NAMALWA (cell line): Measurements from ENCODE around the gene ZNF93.
"Not testable (repeated sequence)": the region's sequence is repeated elsewhere in the genome, so short reads cannot be mapped to it uniquely, and the experiment has no call there.

Source experiments
- DNase-seq: peaks from one replicate; pipeline ENCODE4 v3.0.0-alpha.2; 2015; ENCODE audit warnings: low spot score

The ZNF93 gene

GRCh38 chr19:19938449-19938848 is 37.7 kb downstream of the ZNF93 start:
- DNase-seq, result no peak

GRCh38 chr19:19943848-19944582 is 43.3 kb downstream of the ZNF93 start:
- DNase-seq, result no peak

- no peak for DNase-seq
Measured at GRCh38 chr19:19944583-19944880, 43.8 kb downstream of the ZNF93 start.

GRCh38 chr19:19946226-19946625 is 45.5 kb downstream of the ZNF93 start:
- DNase-seq, result no peak

GRCh38 chr19:19948800-19949199 is 48.1 kb downstream of the ZNF93 start:
- DNase-seq, result no peak

GRCh38 chr19:19955208-19955607 is 54.5 kb downstream of the ZNF93 start:
- no peak for DNase-seq

GRCh38 chr19:19956434-19957075 is 55.8 kb downstream of the ZNF93 start:
- DNase-seq, result peak; percentile 25

GRCh38 chr19:19957766-19958165 is 57.0 kb downstream of the ZNF93 start:
- DNase-seq, result not testable (repeated sequence)

GRCh38 chr19:19959151-19959799 is 58.5 kb downstream of the ZNF93 start:
- DNase-seq, result peak; percentile 76

GRCh38 chr19:19964416-19964815 is 63.7 kb downstream of the ZNF93 start:
- no peak for DNase-seq

- DNase-seq, result not testable (repeated sequence)
Measured at GRCh38 chr19:19966126-19966525, 65.4 kb downstream of the ZNF93 start.

GRCh38 chr19:19966862-19967261 is 66.1 kb downstream of the ZNF93 start:
- DNase-seq, result no peak
